GM19023 (cell line): ENCODE data around the gene HLA-DPA1.
"Not testable (repeated sequence)": the region's sequence is repeated elsewhere in the genome, so short reads cannot be mapped to it uniquely, and the experiment has no call there.

Experiments
- ATAC-seq: cut with Tn5 transposase; IDR thresholded peaks from one replicate; pipeline ENCODE4 v1.9.1; 2021; ENCODE audit warnings: mild to moderate bottlenecking, moderate library complexity; ENCODE audit not compliant: unreplicated experiment

Gene HLA-DPA1

DNA sequence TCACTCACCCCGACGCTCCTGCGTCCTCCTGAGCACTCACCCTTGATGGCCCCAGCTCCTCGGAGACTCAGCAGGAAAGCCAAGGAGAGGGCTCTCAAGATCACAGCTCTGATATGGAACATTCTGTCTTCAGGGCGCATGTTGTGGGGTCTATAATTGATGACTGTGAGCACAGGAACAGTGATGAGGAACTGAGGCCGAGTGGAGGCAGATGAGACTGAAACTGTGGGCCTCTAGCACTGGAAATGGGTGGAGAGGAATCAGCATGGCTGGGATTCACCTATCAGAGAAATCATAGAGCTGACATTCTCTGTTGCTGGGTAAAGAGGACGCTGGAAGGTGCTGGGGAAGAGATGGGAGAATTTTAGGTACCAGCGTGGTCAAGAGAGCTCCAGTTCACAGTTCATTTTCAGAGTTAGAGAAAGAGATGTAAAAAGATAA is at the start of gene HLA-DPA1:
TSS of gene HLA-DPA1 (minus strand) at position 219 of the 441 bp plus-strand sequence.
- peak; percentile 70 for ATAC-seq

DNA sequence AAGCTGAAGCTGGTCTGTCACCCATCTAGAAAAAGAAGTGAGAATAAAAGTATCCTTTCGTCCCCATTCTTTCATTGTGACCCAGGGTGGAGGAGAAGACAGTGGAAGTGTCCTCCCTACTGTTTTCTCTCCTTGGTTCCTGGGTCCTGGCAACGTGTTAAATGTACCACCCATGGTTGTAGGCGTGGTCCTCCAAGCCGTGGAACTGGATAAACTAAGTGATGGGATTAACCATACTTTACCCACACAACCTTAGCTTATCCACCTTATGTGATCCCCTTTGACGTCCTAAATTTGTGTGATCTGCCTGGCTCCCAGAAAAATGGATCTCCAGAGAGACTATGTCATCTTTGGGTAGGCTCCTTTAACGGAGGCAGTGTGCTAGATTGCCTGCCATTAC is 49.7 kb upstream of the HLA-DPA1 start:
- ATAC-seq = no peak

DNA sequence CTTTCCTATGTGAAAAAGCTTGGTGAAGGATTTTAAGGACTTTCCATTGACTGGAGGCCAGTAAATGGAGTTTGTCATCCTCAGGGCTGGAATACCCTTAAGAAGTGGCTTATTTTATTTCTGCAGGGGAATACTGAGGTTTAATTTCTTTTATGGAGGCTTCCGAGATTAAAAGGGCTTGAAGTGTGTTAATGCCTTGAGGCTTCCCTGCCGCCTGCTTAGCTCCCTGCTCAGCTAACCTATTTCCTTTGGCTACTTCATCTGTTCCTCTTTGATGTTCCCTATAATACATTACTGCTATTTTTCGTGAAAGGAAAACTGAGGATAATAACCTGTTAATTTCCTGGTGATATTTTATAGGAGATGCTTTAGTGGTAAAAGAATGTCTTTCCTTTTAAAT is 46.6 kb upstream of the HLA-DPA1 start:
- no peak for ATAC-seq

DNA sequence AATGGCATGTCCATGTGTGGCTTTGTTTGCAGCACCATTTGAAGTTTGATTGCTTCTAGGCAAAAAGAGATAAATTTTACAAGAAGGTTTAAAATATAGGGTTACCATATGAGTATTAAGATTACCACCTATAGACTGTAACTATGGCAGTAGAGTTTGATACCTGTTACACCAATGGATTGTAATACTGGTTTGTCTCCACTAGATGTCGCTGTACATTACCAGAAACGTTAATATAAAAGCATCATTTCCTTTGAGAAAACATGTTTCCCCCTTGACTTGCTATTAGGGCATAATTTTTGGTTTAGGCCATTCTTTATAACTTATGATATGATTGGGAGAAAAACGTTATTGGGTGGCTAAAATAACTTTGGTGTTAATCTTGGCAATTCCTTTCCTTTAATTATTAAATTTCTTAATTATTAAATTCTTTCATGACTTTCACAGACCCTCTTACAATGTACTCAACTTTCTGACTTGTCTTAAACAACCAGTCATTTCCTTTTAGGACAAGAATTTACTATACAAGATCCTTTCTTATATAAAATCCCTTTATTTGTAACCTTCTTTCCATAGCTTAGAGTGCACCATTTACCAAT is 45.2 kb upstream of the HLA-DPA1 start:
- ATAC-seq = no peak

- no peak for ATAC-seq
Observed at GRCh38 chr6:33117811-33118277, 44.4 kb upstream of the HLA-DPA1 start.

DNA sequence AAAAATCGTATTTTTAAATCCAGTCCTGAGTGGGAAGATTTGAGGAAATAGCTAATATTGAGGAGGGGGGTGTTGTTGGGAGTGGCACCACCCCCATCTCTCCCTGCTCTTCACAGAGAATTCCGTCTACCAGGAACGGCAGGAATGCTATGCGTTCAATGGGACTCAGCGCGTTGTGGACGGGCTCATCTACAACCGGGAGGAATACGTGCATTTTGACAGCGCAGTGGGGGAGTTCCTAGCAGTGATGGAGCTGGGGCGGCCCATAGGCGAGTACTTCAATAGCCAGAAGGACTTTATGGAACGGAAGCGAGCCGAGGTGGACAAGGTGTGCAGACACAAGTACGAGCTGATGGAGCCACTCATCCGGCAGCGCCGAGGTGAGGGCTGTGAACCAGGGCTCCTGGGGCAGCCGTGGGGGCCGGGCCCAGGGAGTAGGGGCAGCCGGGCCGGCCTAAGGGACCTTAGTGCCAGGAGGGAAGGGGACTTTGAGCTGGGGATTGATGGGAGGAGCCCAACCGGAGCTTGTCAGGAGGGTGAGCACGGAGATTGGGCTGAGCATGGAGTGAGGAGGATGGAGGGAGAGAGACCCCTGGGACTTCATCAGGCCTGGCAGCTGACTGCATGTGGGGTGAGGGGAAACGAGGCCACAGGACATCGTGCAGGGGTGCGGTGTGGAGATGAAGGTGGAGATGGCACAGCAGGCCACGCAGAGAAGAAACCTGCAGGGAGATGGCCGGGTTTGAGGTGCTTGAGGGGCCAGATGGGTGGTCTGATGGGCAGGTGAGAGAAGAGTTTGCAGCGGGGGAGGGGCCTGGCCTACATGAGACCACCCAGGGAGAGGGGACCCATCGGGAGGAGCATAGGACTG is 43.6 kb upstream of the HLA-DPA1 start:
- ATAC-seq = no peak

DNA sequence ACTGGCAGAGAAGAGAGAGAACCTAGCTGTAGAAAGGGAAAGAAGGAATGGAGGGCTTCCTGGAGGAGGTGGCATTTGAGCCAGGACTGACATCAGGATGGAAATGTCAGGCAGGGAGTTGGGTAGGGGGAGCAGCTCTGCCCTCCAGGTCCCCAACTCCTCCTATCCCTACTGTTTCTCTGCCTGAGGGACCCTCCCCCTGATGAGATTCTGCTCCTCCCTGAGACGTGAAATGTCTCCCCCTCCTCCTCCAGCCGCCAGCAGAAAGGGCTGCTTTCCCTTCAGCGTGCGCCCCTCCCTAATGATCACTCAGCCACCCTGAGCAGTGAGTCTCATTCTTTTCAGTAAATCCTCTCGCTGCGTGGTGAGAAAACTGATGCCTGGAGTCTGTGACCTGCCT is 43.0 kb upstream of the HLA-DPA1 start:
- no peak for ATAC-seq

- ATAC-seq = no peak
Observed at GRCh38 chr6:33114406-33114805, 41.0 kb upstream of the HLA-DPA1 start.

DNA sequence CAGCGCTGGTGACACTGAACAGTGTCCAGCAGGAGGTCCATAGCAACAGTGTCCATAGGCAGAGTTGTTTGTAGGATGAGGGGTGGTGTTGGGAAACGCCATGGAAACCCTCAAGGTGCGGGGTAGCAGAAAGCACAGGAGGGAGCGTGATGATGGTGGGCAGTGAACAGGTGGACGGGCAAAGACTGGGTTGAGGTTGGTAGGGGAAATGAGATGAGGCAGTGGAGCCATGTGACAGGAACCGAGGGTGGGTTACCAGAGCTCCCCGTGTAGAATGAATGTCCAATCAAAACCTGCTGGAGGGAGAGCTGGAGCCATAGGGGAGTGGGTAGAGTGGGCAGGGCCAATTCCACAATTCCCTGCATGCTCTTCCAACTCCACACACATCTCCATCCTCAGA is 40.3 kb upstream of the HLA-DPA1 start:
- no peak for ATAC-seq

DNA sequence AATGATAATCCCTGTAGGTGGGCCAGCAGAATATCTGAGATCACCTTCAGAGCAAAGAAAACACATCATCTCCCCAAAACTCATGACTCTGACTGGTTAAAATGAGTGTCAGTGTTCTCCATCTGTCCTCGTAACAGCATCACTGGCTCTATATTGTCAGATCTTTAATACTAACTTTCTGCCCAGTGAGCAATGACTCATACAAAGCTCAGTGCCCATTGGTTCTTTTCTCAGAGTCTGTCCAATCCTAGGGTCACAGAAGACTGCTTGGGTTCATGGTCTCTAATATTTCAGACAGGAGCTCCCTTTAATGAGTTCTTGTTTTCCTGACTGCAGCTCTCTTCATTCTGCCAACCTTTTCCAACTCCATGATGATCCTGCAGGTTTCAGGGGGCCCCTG is 38.7 kb upstream of the HLA-DPA1 start:
- ATAC-seq = peak; percentile 88

- no peak for ATAC-seq
Observed at GRCh38 chr6:33108307-33108706, 34.9 kb upstream of the HLA-DPA1 start.

DNA sequence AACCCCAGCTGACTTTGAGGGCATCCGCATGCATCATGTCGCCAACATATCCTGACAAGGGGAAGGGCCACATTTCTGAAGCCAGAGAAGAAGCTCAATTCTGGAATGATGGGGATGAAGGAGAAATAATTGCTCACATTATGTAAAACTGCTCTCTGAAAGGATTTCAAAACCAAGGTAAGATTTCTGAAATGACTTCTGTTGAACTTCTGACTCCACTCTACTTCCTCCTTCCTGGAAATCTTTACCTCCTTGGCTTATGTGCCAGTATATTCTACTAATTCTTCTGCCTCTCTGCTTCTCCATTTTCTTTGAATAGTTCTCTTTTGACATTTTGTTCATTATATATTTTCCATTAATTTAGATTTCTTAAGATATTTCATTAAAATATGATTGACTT is 34.2 kb upstream of the HLA-DPA1 start:
- ATAC-seq = no peak

- no peak for ATAC-seq
Observed at GRCh38 chr6:33105916-33106871, 32.7 kb upstream of the HLA-DPA1 start.

DNA sequence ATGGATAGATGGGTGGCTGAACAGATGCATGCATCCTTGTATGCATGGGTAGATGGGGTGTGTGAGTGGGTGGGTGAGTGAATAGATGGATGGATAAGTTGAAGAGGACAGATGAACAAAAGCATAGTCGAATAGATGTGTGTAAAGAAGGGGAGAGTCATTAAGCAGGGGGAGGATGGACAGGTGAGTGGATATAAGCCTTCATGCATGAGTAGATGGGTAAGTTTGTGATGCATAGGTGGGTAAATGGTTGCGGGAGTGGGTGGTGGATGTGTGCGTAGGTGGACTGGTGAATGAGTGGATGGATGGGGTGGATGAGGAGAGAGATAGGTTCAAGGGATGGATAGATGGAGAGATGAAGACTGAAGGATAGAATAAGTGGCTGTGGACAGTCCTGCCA is 31.9 kb upstream of the HLA-DPA1 start:
- ATAC-seq = no peak

DNA sequence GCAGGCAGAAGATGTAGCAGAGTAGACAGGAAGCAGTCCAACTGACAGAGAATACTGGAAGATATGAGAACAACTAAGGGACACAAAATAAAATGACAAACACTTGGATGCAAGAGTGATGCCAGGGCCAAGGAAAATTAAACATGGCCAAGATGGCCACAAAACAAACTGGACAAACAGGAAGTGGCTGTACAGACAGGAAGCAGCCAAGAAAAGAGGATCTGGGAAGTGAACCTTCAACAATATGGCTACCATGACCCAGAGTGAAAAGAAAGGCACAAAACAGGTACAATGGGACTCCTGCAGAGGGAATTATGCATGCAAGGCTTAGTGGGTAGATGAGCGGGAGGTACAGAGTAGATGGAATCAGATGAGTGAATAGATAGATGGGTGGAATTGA is 31.4 kb upstream of the HLA-DPA1 start:
- ATAC-seq = no peak

- ATAC-seq = no peak
Observed at GRCh38 chr6:33103776-33104175, 30.3 kb upstream of the HLA-DPA1 start.

DNA sequence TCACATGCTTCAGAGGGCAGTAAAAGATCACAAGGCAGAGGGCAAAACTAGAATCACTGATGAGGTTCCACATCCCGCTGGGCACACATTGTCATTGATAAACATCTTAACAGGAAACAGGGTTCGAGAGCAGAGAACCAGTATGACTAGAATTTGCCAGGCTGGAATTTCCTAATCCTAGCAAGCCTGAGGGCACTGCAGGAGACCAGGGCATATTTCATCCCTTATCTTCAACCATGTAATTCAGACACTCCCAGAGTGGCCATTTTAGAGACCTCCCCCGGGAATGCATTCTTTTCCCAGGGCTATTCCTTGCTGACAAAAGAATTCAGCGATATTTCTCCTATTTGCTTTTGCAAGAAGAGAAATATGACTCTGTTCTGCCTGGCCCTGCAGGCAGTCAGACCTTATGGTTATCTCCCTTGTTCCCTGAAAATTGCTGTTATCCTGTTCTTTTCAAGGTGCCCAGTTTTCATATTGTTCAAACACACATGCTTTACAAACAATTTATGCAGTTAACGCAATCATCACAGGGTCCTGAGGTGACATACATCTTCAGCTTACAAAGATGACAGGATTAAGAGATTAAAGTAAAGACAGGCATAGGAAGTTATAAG is 27.8 kb upstream of the HLA-DPA1 start:
- not testable (repeated sequence) for ATAC-seq

DNA sequence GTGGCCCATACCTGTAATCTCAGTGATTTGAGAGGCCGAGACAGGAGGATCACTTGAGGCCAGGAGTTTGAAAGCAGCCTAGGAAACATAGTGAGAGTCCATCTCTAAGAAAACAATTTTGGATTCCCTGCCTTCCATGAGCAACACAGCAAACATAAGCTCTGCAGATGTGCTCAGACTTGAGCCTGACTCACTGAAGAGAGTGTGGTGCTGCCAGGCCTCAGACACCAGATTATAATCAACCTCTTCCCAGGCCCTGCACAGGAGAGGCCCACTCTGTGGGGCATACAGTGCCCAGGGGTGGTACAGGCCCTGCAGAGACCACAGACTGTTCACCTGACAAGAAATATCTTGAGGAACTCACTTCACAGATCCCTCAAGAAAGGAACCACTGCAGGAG is 22.2 kb upstream of the HLA-DPA1 start:
- no peak for ATAC-seq

GRCh38 chr6:33093855-33094254 is 20.4 kb upstream of the HLA-DPA1 start:
- ATAC-seq = no peak

GRCh38 chr6:33092385-33092784 is 18.9 kb upstream of the HLA-DPA1 start:
- no peak for ATAC-seq

DNA sequence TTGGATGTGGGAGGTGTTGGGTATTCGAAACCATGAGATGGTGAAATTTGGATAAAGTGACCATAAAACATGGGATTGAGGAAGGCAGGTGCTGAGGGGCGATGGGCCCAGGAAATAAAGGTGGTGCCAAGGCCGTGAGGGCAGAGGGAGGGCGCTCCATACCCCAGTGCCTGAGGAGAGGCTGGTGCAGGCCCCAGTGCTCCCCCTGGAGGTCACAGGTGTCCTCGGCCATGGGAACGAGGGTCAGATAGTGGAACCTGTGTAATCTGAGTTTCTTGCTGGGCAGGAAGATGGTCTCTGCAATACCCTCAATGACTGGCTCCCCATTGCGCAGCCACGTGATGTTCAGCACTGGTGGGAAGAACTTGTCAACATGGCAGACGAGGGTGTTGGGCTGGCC is 18.5 kb upstream of the HLA-DPA1 start:
- no peak for ATAC-seq
